ENCODE measurements around the gene MAST4. TPM values are rescaled to one million over a fixed set of nuclear protein-coding genes. Genes with fewer than 3 reads are reported as not detected.
A peak's percentile ranks its signal among the peaks of the same experiment; 100 is the strongest.

The MAST4 gene
- total RNA-seq, 1 donor from 2014 or later, result 22.3 TPM

DNA sequence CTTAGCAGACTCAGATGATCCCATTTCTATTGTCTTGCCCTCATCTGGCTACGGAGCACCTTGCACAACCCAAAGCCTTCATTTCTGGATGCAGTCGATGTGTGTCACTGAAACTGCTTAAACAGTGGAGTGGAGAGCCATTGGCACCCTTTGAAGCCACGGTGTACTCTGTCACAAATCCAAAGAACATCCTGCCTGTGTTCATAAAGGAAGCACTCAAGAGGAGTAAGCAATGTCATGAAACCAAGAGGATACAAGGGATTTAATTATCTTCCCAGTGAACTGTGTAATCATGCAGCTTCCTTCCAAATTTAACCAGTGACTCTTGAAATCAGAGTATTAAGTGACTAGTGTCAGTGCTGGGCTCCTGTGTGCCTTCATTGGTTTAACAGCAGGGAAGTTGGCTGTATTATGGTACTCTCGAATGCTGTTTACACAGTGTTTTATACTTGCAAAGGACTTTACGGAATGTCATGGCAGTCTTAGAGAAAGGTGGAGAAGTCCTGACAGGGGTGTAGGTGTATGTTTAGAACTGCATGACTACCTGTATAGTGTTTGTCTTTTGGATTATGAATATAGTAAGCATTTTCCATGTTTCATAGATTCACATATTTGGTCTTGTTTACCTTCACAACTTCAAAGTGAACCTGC, 558.5 kb downstream of the MAST4 start:
- Histone ChIP-seq H3K9me3 (ENCODE audit: insufficient read depth, low read depth, low read length) (no peaks in the 10 kb centered on the region), H3K27ac (ENCODE audit: low read depth, low read length) (no peak overlapping the region), H4K20me1 (ENCODE audit: insufficient read depth, low read length) (peaks cover 12% of the 10 kb centered on the region), H2AFZ (ENCODE audit: low read depth, low read length) (no peak overlapping the region), H3K36me3 (ENCODE audit: insufficient read depth, low read length) (peaks cover 27% of the 10 kb centered on the region), H3K27me3 (ENCODE audit: insufficient read depth, low read length) (no peaks in the 10 kb centered on the region), H3K9ac (ENCODE audit: low read length) (no peak overlapping the region), H3K4me2 (ENCODE audit: low read length) (no peak overlapping the region), H3K4me1 (ENCODE audit: insufficient read depth, low read length) (no peaks in the 10 kb centered on the region), H3K79me2 (ENCODE audit: insufficient read depth, low read length) (no peaks in the 10 kb centered on the region), H3K4me3 (ENCODE audit: insufficient read depth, low read depth, low read length) (no peak overlapping the region)
- no peaks in the 10 kb centered on the region for H3K4me1 Mint-ChIP-seq (ENCODE audit: low read depth, unreplicated experiment)
- no peak for FAIRE-seq
- H3K36me3 Mint-ChIP-seq (ENCODE audit: low read depth, unreplicated experiment), result peaks cover 11% of the 10 kb centered on the region
- no peak for DNase-seq (ENCODE audit: low read depth)
- H3K9me3 Mint-ChIP-seq (ENCODE audit: unreplicated experiment), result no peaks in the 10 kb centered on the region
- no peak for TF ChIP-seq EZH2 (IDR thresholded peaks at IDR 0.05; ENCODE audit: insufficient read depth, low read length)
- TF ChIP-seq, protein P1, sequence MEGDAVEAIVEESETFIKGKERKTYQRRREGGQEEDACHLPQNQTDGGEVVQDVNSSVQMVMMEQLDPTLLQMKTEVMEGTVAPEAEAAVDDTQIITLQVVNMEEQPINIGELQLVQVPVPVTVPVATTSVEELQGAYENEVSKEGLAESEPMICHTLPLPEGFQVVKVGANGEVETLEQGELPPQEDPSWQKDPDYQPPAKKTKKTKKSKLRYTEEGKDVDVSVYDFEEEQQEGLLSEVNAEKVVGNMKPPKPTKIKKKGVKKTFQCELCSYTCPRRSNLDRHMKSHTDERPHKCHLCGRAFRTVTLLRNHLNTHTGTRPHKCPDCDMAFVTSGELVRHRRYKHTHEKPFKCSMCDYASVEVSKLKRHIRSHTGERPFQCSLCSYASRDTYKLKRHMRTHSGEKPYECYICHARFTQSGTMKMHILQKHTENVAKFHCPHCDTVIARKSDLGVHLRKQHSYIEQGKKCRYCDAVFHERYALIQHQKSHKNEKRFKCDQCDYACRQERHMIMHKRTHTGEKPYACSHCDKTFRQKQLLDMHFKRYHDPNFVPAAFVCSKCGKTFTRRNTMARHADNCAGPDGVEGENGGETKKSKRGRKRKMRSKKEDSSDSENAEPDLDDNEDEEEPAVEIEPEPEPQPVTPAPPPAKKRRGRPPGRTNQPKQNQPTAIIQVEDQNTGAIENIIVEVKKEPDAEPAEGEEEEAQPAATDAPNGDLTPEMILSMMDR (IDR thresholded peaks at IDR 0.05; ENCODE audit: insufficient read depth, low read depth, low read length), result no peak
- no peak overlapping the region for H3K4me3 Mint-ChIP-seq (ENCODE audit: unreplicated experiment)
- H3K27me3 Mint-ChIP-seq (ENCODE audit: low read depth, unreplicated experiment), result no peaks in the 10 kb centered on the region
- H3K27ac Mint-ChIP-seq (ENCODE audit: unreplicated experiment), result no peak overlapping the region

DNA sequence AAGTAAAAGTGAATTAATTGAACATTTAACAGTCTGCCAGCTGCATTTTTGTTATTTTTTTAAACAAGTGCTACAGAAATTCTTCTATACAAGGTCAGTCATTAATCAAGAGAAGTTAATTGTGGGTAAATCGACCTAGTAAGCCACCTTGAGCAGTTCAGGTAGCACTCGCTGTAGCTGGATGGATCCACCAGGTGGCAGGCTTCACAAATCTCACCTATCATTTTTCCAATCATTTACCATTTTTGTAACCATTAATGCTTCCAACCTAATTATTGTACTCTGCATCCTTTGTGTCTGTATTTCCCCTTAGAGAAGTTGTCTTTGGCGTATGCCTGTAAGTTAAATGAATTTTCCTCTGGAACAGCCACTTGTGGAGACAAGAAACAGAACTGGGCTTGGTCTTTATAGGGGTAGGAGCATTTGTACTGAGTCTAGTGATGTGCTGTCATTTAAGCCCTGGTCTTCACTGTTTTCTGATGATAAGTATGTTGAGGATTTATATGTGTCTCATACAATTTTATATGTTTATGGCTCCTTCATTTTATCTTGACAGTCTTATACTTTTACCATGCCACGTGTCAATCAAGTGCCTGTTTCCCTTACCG, 560.9 kb downstream of the MAST4 start:
- H3K27me3 ChIP-seq (ENCODE audit: insufficient read depth, low read length), result no peaks in the 10 kb centered on the region
- Mint-ChIP-seq H3K9me3 (ENCODE audit: unreplicated experiment) (no peaks in the 10 kb centered on the region), H3K27me3 (ENCODE audit: low read depth, unreplicated experiment) (no peaks in the 10 kb centered on the region), H3K36me3 (ENCODE audit: low read depth, unreplicated experiment) (peaks cover 6% of the 10 kb centered on the region), H3K4me3 (ENCODE audit: unreplicated experiment) (no peak overlapping the region), H3K4me1 (ENCODE audit: low read depth, unreplicated experiment) (peaks cover 1% of the 10 kb centered on the region), H3K27ac (ENCODE audit: unreplicated experiment) (no peak overlapping the region)
- FAIRE-seq, result peak; percentile 39
- H2AFZ ChIP-seq (ENCODE audit: low read depth, low read length), result no peak overlapping the region
- H3K4me2 ChIP-seq (ENCODE audit: low read length), result no peak overlapping the region
- no peaks in the 10 kb centered on the region for H3K4me1 ChIP-seq (ENCODE audit: insufficient read depth, low read length)
- peaks cover 8% of the 10 kb centered on the region for H4K20me1 ChIP-seq (ENCODE audit: insufficient read depth, low read length)
- no peaks in the 10 kb centered on the region for H3K79me2 ChIP-seq (ENCODE audit: insufficient read depth, low read length)
- H3K9ac ChIP-seq (ENCODE audit: low read length), result no peak overlapping the region
- H3K36me3 ChIP-seq (ENCODE audit: insufficient read depth, low read length), result peaks cover 25% of the 10 kb centered on the region
- H3K4me3 ChIP-seq (ENCODE audit: insufficient read depth, low read depth, low read length), result no peak overlapping the region
- no peak for TF ChIP-seq EZH2 (IDR thresholded peaks at IDR 0.05; ENCODE audit: insufficient read depth, low read length)
- TF ChIP-seq, protein P1 (IDR thresholded peaks at IDR 0.05; ENCODE audit: insufficient read depth, low read depth, low read length), result peak; percentile 88
- peak; percentile 10 for DNase-seq (ENCODE audit: low read depth)
- H3K9me3 ChIP-seq (ENCODE audit: insufficient read depth, low read depth, low read length), result no peaks in the 10 kb centered on the region
- H3K27ac ChIP-seq (ENCODE audit: low read depth, low read length), result no peak overlapping the region

DNA sequence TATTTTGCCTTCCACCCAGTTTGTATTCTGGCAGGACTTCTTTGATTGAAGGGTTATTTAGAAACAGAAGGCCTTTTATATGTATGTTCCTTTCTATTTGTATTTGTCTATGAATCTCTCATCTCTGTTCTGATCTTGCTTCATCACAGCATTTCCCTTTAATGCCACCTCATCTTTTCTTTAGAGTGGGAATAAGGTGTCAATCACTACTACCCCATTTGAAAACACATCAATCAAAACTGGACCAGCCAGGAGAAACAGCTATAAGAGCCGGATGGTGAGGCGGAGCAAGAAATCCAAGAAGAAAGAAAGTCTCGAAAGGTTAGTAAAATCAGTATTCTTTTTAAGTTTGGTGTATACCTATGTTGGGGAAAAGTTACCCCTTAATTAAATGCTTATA, 564.1 kb downstream of the MAST4 start:
- FAIRE-seq, result no peak
- no peak overlapping the region for H3K9ac ChIP-seq (ENCODE audit: low read length)
- H3K4me1 ChIP-seq (ENCODE audit: insufficient read depth, low read length), result no peaks in the 10 kb centered on the region
- H3K9me3 ChIP-seq (ENCODE audit: insufficient read depth, low read depth, low read length), result no peaks in the 10 kb centered on the region
- TF ChIP-seq, protein P1 (IDR thresholded peaks at IDR 0.05; ENCODE audit: insufficient read depth, low read depth, low read length), result no peak
- TF ChIP-seq EZH2 (IDR thresholded peaks at IDR 0.05; ENCODE audit: insufficient read depth, low read length), result no peak
- H3K36me3 ChIP-seq (ENCODE audit: insufficient read depth, low read length), result peaks cover 15% of the 10 kb centered on the region
- Mint-ChIP-seq H3K27ac (ENCODE audit: unreplicated experiment) (no peak overlapping the region), H3K27me3 (ENCODE audit: low read depth, unreplicated experiment) (no peaks in the 10 kb centered on the region), H3K4me1 (ENCODE audit: low read depth, unreplicated experiment) (peaks cover 1% of the 10 kb centered on the region), H3K4me3 (ENCODE audit: unreplicated experiment) (no peak overlapping the region), H3K9me3 (ENCODE audit: unreplicated experiment) (no peaks in the 10 kb centered on the region), H3K36me3 (ENCODE audit: low read depth, unreplicated experiment) (peaks cover 16% of the 10 kb centered on the region)
- no peak overlapping the region for H2AFZ ChIP-seq (ENCODE audit: low read depth, low read length)
- no peak overlapping the region for H3K27ac ChIP-seq (ENCODE audit: low read depth, low read length)
- H4K20me1 ChIP-seq (ENCODE audit: insufficient read depth, low read length), result peaks cover 8% of the 10 kb centered on the region
- no peaks in the 10 kb centered on the region for H3K27me3 ChIP-seq (ENCODE audit: insufficient read depth, low read length)
- no peak overlapping the region for H3K4me2 ChIP-seq (ENCODE audit: low read length)
- DNase-seq (ENCODE audit: low read depth), result no peak
- no peak overlapping the region for H3K4me3 ChIP-seq (ENCODE audit: insufficient read depth, low read depth, low read length)
- no peaks in the 10 kb centered on the region for H3K79me2 ChIP-seq (ENCODE audit: insufficient read depth, low read length)
